HEK293T (cell line): ENCODE results near the gene CCN5.

ENCODE experiments used
- ARNT ChIP-seq: fragments of 450-650 bp; IDR thresholded peaks from 2 replicates; pipeline ENCODE4 v1.6.1; 2017; ENCODE audit warnings: mild to moderate bottlenecking
- CTBP1 ChIP-seq: fragments of 450-650 bp; IDR thresholded peaks from 2 replicates; pipeline ENCODE4 v1.6.1; 2016; ENCODE audit warnings: borderline replicate concordance
- FOXK2 ChIP-seq: fragments of 450-650 bp; IDR thresholded peaks from 2 replicates; pipeline ENCODE4 v1.6.1; 2016; ENCODE audit warnings: mild to moderate bottlenecking
- LEF1 ChIP-seq: fragments of 450-650 bp; IDR thresholded peaks from 2 replicates; pipeline ENCODE4 v1.6.1; 2017; ENCODE audit warnings: mild to moderate bottlenecking, borderline replicate concordance
- NFRKB ChIP-seq: fragments of 450-650 bp; IDR thresholded peaks from 2 replicates; pipeline ENCODE4 v1.6.1; 2016; ENCODE audit warnings: mild to moderate bottlenecking, moderate library complexity
- SP1 ChIP-seq: fragments of 450-650 bp; IDR thresholded peaks from 2 replicates; pipeline ENCODE4 v1.6.1; 2017
- TARDBP ChIP-seq: fragments of 450-650 bp; IDR thresholded peaks from 2 replicates; pipeline ENCODE4 v1.6.1; 2016

- TF ChIP-seq LEF1 (no peak), ARNT (no peak), FOXK2 (no peak), NFRKB (no peak), CTBP1 (no peak), SP1 (no peak), TARDBP (no peak)
These were observed 10.7 kb downstream of the CCN5 start for GRCh38 chr20:44725837-44726236.
